ENCODE results near the gene ITGA3.

ITGA3 gene

DNA sequence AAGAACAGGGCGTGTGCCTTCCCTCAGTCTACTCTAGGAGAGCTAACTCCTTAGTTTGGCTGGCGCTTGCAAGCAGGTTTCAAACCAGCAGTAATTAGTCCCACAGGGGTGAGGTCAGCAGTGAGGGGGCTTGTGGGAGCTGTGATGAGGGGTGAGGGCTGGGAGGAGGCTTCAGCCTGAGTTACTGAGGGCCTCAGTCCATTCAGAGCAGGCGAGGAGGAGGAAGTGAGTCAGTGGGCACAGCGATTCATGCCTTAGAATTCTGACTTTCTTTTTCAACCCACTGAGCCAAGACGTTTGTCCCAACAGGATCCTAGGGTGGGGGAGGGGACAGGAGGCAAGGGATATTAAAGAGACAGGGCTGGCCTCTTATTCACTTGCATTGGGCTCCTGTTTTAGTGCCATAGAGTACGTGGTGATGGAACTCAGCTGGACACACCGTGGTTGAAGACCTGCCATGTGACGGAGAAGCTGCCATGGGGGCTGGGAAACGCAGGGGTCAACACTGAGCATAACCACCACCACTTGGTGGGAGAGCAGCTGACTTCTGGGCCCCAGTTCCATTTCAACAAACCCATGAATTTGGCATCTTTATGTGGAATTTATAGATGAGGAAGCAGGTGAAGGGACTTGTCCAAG lies 8.3 kb upstream of the ITGA3 start:
- TF ChIP-seq, protein P1, sequence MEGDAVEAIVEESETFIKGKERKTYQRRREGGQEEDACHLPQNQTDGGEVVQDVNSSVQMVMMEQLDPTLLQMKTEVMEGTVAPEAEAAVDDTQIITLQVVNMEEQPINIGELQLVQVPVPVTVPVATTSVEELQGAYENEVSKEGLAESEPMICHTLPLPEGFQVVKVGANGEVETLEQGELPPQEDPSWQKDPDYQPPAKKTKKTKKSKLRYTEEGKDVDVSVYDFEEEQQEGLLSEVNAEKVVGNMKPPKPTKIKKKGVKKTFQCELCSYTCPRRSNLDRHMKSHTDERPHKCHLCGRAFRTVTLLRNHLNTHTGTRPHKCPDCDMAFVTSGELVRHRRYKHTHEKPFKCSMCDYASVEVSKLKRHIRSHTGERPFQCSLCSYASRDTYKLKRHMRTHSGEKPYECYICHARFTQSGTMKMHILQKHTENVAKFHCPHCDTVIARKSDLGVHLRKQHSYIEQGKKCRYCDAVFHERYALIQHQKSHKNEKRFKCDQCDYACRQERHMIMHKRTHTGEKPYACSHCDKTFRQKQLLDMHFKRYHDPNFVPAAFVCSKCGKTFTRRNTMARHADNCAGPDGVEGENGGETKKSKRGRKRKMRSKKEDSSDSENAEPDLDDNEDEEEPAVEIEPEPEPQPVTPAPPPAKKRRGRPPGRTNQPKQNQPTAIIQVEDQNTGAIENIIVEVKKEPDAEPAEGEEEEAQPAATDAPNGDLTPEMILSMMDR (IDR thresholded peaks at IDR 0.05; ENCODE audit: insufficient read depth, low read depth, low read length, missing control alignments): no peak
- DNase-seq (ENCODE audit: low read depth): peak; percentile 91
- H3K4me3 ChIP-seq (ENCODE audit: low read length): no peak overlapping the region

DNA sequence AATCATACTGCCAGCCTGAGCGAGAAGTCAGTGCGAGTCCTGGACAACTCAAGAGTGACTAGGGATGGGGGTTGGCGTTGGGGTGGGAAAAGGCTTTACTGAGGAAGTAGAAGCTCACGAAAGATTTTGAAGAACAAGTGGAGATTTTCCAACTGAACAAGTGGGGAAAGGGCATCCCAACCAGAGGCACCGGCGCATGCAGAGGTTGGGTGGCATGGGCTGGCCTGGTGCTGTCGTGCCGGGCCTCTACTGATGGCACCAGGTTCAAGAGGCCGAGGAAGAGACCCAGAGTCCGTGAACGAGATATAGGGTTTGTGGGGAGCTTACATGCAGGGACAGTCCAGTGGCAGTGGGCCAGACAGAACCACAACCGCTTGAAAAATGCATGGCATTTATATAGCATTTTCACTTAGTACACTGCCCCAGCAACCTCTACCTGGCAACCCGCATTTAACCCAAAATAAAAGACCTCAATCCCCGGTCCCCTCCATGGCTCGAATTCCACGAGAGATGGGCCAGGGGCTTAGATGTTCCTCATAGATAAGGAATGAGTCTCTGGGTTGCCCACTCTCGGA lies 7.7 kb upstream of the ITGA3 start:
- TF ChIP-seq, protein P1 (IDR thresholded peaks at IDR 0.05; ENCODE audit: insufficient read depth, low read depth, low read length, missing control alignments): no peak
- no peak for DNase-seq (ENCODE audit: low read depth)
- H3K4me3 ChIP-seq (ENCODE audit: low read length): no peak overlapping the region

- TF ChIP-seq, protein P1 (IDR thresholded peaks at IDR 0.05; ENCODE audit: insufficient read depth, low read depth, low read length, missing control alignments): no peak
- DNase-seq (ENCODE audit: low read depth): no peak
- H3K4me3 ChIP-seq (ENCODE audit: low read length): no peak overlapping the region
Observed at GRCh38 chr17:50048988-50049387, 6.9 kb upstream of the ITGA3 start.

GRCh38 chr17:50049636-50050035 lies 6.3 kb upstream of the ITGA3 start:
- DNase-seq (ENCODE audit: low read depth): no peak
- H3K4me3 ChIP-seq (ENCODE audit: low read length): no peak overlapping the region
- TF ChIP-seq, protein P1 (IDR thresholded peaks at IDR 0.05; ENCODE audit: insufficient read depth, low read depth, low read length, missing control alignments): no peak

- H3K4me3 ChIP-seq (ENCODE audit: low read length): no peak overlapping the region
- TF ChIP-seq, protein P1 (IDR thresholded peaks at IDR 0.05; ENCODE audit: insufficient read depth, low read depth, low read length, missing control alignments): peak; percentile 11
- DNase-seq (ENCODE audit: low read depth): no peak
Observed at GRCh38 chr17:50050431-50051032, 5.4 kb upstream of the ITGA3 start.

DNA sequence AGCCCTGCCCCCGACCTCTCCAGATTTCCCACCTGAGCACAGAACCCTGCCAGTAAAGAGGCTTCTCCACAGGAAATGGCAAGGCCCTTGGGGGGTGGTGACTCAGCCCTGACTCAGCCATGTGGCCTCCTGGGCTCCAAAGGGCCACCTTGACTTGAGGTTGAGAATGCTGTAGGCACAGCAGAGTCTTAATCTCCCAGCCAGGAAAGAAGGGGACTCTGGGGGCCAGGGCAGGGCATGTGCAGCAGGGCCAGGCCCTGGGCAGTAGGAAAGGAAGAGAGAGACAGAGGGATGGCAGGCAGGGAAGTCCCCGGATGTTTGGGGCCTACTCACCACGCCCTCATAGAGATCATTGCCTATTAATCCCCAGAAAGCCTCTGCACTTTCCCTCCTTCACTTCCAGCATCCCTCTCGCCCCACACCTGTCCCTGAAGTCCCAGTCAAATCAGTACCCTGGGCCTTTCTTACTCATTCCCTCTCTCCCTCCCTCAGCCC lies 4.8 kb upstream of the ITGA3 start:
- H3K4me3 ChIP-seq (ENCODE audit: low read length): no peak overlapping the region
- TF ChIP-seq, protein P1 (IDR thresholded peaks at IDR 0.05; ENCODE audit: insufficient read depth, low read depth, low read length, missing control alignments): no peak
- DNase-seq (ENCODE audit: low read depth): peak; percentile 92
